ENCODE results near the gene COX8C. TPM values are rescaled to one million over a fixed set of nuclear protein-coding genes. Genes with fewer than 3 reads are reported as not detected.
A peak's percentile ranks its signal among the peaks of the same experiment; 100 is the strongest.

COX8C gene, protein sequence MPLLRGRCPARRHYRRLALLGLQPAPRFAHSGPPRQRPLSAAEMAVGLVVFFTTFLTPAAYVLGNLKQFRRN
- not detected for total RNA-seq
- long read RNA-seq, donor 1 = 0 reads
- long read RNA-seq, donor 2 = 0 reads

DNA sequence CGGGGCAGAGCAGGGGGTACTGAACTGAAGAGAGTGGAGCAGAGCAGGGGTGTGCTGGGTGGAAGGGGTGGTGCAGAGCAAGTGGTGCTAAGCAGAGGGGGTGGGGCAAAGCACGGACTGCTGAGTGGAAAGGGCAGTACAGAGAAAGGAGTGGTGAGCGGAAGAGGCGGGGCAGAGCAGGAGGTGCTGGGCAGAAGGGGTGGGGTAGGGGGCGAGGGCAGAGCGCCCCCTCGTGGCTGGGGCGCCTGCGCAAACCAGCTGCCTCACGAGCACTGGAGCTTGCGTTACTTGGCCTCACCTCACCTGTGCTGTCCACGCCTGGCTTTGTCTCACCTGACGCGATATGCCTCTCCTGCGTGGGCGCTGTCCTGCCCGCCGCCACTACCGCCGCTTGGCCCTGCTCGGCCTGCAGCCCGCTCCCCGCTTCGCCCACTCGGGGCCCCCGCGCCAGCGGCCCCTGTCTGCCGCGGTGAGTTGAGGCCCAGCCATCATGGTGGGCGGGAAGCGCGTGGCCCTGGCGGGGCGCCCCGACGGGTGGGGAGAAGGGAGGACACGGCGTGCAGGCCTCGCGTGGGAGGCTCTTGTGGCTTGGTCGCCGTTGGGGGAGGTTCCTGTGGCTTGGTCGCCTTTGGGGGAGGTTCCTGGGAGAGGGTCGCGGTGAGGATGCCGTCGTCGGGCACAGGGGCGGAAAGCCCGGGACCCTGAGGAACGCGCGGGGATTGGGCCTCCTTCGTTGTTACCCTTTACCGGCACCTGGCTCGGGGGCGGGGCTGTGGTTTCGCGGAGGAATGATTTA, at the start of gene COX8C:
Gene COX8C, plus strand, starts transcription at position 257 of the 796 bp plus-strand sequence. Its CDS starts 87 bp downstream, at position 344.
- TF ChIP-seq, protein P1, sequence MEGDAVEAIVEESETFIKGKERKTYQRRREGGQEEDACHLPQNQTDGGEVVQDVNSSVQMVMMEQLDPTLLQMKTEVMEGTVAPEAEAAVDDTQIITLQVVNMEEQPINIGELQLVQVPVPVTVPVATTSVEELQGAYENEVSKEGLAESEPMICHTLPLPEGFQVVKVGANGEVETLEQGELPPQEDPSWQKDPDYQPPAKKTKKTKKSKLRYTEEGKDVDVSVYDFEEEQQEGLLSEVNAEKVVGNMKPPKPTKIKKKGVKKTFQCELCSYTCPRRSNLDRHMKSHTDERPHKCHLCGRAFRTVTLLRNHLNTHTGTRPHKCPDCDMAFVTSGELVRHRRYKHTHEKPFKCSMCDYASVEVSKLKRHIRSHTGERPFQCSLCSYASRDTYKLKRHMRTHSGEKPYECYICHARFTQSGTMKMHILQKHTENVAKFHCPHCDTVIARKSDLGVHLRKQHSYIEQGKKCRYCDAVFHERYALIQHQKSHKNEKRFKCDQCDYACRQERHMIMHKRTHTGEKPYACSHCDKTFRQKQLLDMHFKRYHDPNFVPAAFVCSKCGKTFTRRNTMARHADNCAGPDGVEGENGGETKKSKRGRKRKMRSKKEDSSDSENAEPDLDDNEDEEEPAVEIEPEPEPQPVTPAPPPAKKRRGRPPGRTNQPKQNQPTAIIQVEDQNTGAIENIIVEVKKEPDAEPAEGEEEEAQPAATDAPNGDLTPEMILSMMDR (IDR thresholded peaks at IDR 0.05) = no peak
- Histone ChIP-seq H3K4me3 (no peak within 1 kb of the TSS), H3K36me3 (ENCODE audit: low read depth) (no peaks in the 10 kb centered on the region), H3K9me3 (no peaks in the 10 kb centered on the region), H3K4me1 (ENCODE audit: low read depth) (no peaks in the 10 kb centered on the region)
- intact Hi-C loops (cut with DNase I, micrococcal nuclease) = no loop called here
- no peak for ATAC-seq
- DNase-seq = no peak

DNA sequence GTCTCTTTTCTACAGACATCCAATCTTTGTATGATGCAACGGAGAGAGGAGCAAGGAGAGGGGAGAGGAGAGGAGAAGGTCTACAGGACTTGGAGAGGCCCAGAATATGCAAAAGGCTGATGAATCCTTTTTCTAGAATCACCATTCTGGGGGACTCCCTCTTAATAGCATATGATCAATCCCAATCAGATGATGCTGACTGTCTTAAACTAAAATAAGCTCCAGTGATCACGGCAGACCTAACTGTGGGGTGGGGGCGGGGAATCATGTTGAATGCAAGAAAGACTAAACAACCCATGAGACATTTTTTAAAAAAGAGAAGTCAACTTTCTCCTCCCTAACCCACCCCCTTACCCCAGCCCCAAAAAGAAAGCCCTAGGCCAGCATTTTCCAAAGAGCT, 47.6 kb upstream of the COX8C start:
- H3K9me3 ChIP-seq = no peaks in the 10 kb centered on the region
- TF ChIP-seq, protein P1 (IDR thresholded peaks at IDR 0.05) = no peak
- no peak overlapping the region for H3K4me3 ChIP-seq
- DNase-seq (no peak), ATAC-seq (no peak)
- peaks cover 4% of the 10 kb centered on the region for H3K4me1 ChIP-seq (ENCODE audit: low read depth)
- intact Hi-C loops (cut with DNase I, micrococcal nuclease) = no loop called here
- no peaks in the 10 kb centered on the region for H3K36me3 ChIP-seq (ENCODE audit: low read depth)

DNA sequence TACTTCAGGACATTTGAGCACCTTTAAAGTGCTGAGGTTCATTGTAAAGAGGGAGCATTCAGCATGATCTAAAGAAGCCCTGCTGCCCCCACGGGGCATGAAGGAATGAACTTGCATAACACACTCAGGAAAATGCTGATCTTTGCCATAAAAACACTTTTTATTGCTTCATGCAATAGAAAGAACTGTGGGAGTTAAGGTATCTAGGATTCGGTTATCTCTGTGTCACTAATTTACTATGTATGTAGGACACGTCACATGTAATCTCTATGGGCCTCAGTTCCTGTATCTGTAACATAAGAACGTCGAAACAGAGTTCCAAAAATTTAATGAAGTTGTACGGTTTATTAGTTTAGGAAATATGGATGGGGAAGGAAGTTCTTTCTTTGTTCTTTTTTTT, 47.1 kb upstream of the COX8C start:
- Histone ChIP-seq H3K4me1 (ENCODE audit: low read depth) (peaks cover 5% of the 10 kb centered on the region), H3K4me3 (no peak overlapping the region), H3K9me3 (no peaks in the 10 kb centered on the region), H3K36me3 (ENCODE audit: low read depth) (no peaks in the 10 kb centered on the region)
- DNase-seq (no peak), ATAC-seq (peak; percentile 41)
- intact Hi-C loops (cut with DNase I, micrococcal nuclease) = no loop called here
- TF ChIP-seq, protein P1 (IDR thresholded peaks at IDR 0.05) = no peak

DNA sequence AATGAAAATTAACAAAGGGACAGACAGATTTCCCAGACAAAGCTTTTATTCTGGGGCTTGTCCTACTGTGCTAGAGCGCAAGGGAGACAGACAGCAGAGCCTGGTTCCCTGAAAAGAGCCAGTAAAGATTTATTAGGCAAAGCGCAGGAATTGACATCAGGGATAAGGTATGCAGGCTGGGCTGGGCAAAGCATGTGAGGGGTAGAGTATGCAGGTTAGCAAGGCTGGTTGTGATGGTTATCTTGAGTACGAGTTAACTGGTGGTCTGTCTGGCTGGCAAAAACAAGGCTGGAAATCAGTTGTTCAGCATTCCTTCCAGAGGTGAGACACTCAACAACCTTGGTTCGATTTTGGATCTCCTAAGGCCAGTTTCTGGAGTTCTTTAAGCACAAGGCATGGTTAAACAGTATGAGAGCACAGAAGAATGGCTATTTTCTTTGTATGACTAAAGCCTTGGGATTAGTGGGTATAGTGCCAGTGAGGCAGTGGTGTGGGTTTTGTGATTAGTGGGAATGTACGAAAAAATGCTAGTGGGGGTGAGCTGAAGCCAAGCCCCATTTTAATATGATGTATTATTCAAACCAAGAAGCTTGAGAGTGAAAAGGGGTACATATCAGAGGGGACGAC, 45.0 kb upstream of the COX8C start:
- Histone ChIP-seq H3K4me3 (no peak overlapping the region), H3K4me1 (ENCODE audit: low read depth) (peaks cover 15% of the 10 kb centered on the region), H3K9me3 (no peaks in the 10 kb centered on the region), H3K36me3 (ENCODE audit: low read depth) (no peaks in the 10 kb centered on the region)
- intact Hi-C loops (cut with DNase I, micrococcal nuclease) = no loop called here
- DNase-seq = no peak
- no peak for ATAC-seq
- TF ChIP-seq, protein P1 (IDR thresholded peaks at IDR 0.05) = no peak

DNA sequence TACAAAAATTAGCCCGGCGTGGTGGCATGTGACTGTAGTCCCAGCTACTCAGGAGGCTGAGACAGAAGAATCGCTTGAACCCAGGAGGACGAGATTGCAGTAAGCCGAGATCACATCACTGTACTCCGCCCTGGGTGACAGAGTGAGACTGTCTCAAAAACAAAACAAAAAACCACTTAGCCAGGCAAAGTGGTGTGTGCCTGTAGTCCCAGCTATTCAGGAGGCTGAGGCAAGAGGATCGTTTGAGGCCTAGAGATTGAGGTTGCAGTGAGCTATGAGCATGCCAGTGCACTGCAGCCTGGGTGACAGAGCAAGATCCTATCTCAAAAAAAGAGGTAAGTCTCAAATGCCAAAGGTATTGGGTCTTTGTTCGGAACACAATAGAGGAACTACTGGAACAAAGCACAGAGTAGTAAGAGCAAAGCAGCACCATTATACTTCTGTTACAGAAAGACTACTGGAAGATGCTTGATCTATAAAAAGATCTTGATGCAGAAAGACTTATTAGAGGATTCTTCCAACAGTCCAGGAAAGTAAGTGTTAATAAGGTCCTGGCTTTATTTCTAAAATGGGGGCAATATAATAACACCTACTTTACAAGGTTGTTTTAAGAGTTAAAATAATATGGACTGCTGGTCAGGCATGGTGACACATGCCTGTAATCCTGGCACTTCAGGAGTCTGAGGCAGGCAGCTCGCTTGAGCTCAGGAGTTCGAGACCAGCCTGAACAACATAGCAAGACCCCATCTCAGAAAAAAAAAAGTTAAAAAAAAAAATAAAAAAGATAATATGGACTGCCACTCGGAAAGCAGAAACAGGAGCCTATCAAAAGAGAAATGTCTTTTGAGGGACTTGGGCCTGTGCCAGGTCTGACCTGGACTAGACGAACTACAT, 44.0 kb upstream of the COX8C start:
- Histone ChIP-seq H3K9me3 (no peaks in the 10 kb centered on the region), H3K4me1 (ENCODE audit: low read depth) (peaks cover 19% of the 10 kb centered on the region), H3K36me3 (ENCODE audit: low read depth) (no peaks in the 10 kb centered on the region), H3K4me3 (no peak overlapping the region)
- ATAC-seq = no peak
- intact Hi-C loops (cut with DNase I, micrococcal nuclease) = no loop called here
- TF ChIP-seq, protein P1 (IDR thresholded peaks at IDR 0.05) = no peak
- DNase-seq = no peak

Data from mucosa of descending colon (tissue), 3 donors.